Small intestine (tissue), 7 donors: Measurements from ENCODE around the gene PARD3B. TPM values are rescaled to one million over a fixed set of nuclear protein-coding genes. Genes with fewer than 3 reads are reported as not detected.
A peak's percentile ranks its signal among the peaks of the same experiment; 100 is the strongest.

Source experiments
- DNase-seq, 2 donors: peaks; one replicate each; pipeline versions ENCODE4 v3.0.0 to v3.0.0-alpha.2; 2013
- FAIRE-seq: peaks from 2 replicates; lab custom pipeline; 2012; peaks lifted over from hg19 to GRCh38; lab: Jason Lieb, UNC
- H3K27ac ChIP-seq, 3 donors: one replicate each; pipeline ENCODE4 v1.5.1; 2013; ENCODE audit warnings: low read length in 2 of 3, mild to moderate bottlenecking in 2 of 3, control low read depth in 1 of 3, inconsistent platforms in 1 of 3, low read depth in 1 of 3, moderate library complexity in 1 of 3
- H3K27me3 ChIP-seq, 3 donors: one replicate each; pipeline ENCODE4 v1.6.1; 2013; ENCODE audit warnings: low read length in 3 of 3, inconsistent platforms in 1 of 3; ENCODE audit not compliant: control insufficient read depth in 3 of 3, insufficient read depth in 3 of 3
- H3K36me3 ChIP-seq, 3 donors: one replicate each; pipeline ENCODE4 v1.6.1; 2013; ENCODE audit warnings: low read length in 3 of 3, inconsistent platforms in 1 of 3, low read depth in 1 of 3, mild to moderate bottlenecking in 1 of 3, moderate library complexity in 1 of 3; ENCODE audit not compliant: control insufficient read depth in 3 of 3, insufficient read depth in 2 of 3
- H3K4me1 ChIP-seq, 3 donors: one replicate each; pipeline ENCODE4 v1.6.1; 2013; ENCODE audit warnings: low read length in 2 of 3, inconsistent platforms in 1 of 3, low read depth in 1 of 3, mild to moderate bottlenecking in 1 of 3, moderate library complexity in 1 of 3; ENCODE audit not compliant: control insufficient read depth in 3 of 3, insufficient read depth in 2 of 3
- H3K4me3 ChIP-seq, 3 donors: one replicate each; pipeline ENCODE4 v1.5.1; 2013; ENCODE audit warnings: low read length in 3 of 3, control low read depth in 1 of 3, inconsistent platforms in 1 of 3, low read depth in 1 of 3, mild to moderate bottlenecking in 1 of 3, moderate library complexity in 1 of 3
- H3K9me3 ChIP-seq, 2 donors: one replicate each; pipeline ENCODE4 v1.6.1; 2013; ENCODE audit warnings: low read depth in 1 of 2, low read length in 1 of 2; ENCODE audit not compliant: control insufficient read depth in 2 of 2, insufficient read depth in 1 of 2
- WGBS, 3 donors: extraction: QIAGEN DNeasy Blood & Tissue Kit; methylation state at CpG; one replicate each; pipeline ENCODE4 v1.1.7; 2013; 5-methylcytosine and 5-hydroxymethylcytosine counted together
- polyA plus RNA-seq, 4 donors: library from polyadenylated mRNA; stranded (reverse) in 3 of 4; unstranded in 1 of 4; fragments of 200-250 nt in 3 of 4; fragments of 120-200 nt in 1 of 4; gene quantifications; one replicate each; pipeline versions ENCODE4 v1.2.1 to v1.2.3, GENCODE V29; 2013
- donor health status: healthy with polysubstance abuse.
- donor health status: control.
- donor health status: control.
- donor health status: Bipolar disorder and iron deficiency.
- donor health status: healthy.

Gene PARD3B
- polyA plus RNA-seq, 4 donors, result 2.8 to 10.7 (median 3.6) TPM

DNA sequence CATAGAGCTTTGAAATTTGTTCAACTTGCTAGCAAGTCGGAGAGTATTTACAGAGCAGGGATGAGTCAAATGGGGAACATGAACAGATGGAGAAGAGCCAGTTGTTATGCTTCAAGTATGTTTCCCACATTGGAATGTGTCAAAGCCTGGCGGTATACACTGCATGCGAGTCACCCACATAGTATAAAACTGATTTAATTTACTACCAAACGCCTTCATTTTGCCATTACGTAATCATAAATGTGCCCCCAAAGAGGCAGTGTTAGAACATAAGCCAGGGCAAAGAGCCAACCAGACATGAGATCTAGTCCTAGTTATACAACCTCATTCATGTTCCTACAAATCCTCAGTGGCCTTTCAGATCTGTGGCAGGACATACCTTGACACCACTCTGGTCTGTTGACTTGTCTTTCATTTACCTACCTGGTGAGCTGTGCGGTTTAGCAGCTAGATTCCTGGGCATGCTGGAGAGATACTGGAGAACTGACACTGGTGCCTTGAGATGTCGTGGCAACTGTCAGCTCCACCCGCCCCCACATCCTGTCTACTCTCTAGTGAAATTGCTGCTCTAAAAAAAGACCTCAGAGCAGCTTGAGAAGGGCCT lies 1115.3 kb downstream of the PARD3B start:
- Histone ChIP-seq H3K27me3 (no peaks in the 10 kb centered on the region), H3K4me1 (no peaks in the 10 kb centered on the region), H3K36me3 (no peaks in the 10 kb centered on the region), H3K4me3 (no peak overlapping the region), H3K27ac (no peak overlapping the region), H3K9me3 (no peaks in the 10 kb centered on the region)
- no peak for FAIRE-seq
- 49 to 86% (median 74%) methylated on average over 8 of the region's 8 CpGs for WGBS, 3 donors
- peak in 1 of 2 donors; percentile 10 for DNase-seq

DNA sequence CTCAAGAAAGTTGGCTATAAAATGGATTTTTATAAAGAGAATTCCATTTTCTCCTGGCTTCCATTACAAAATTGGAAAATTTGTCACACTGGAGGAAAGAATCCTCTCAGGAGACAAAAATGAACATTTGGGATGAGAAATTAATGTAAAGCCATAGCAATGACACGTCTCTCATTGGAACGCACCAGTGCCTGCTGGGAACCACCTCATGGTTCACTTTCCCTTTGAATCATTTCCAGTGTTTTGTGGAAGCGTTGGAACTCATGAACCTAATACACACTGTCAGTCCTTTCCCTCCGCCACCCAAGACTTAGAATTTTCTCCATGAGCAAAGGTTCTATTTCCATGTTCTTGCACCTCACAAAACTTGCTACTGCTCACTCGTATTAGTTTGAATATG lies 1116.0 kb downstream of the PARD3B start:
- Histone ChIP-seq H3K36me3 (no peaks in the 10 kb centered on the region), H3K27ac (no peak overlapping the region), H3K27me3 (no peaks in the 10 kb centered on the region), H3K4me3 (no peak overlapping the region), H3K4me1 (no peaks in the 10 kb centered on the region), H3K9me3 (no peaks in the 10 kb centered on the region)
- DNase-seq, result no peak
- WGBS, 3 donors, result 90 to 92% (median 91%) methylated on average over 5 of the region's 5 CpGs
- no peak for FAIRE-seq

DNA sequence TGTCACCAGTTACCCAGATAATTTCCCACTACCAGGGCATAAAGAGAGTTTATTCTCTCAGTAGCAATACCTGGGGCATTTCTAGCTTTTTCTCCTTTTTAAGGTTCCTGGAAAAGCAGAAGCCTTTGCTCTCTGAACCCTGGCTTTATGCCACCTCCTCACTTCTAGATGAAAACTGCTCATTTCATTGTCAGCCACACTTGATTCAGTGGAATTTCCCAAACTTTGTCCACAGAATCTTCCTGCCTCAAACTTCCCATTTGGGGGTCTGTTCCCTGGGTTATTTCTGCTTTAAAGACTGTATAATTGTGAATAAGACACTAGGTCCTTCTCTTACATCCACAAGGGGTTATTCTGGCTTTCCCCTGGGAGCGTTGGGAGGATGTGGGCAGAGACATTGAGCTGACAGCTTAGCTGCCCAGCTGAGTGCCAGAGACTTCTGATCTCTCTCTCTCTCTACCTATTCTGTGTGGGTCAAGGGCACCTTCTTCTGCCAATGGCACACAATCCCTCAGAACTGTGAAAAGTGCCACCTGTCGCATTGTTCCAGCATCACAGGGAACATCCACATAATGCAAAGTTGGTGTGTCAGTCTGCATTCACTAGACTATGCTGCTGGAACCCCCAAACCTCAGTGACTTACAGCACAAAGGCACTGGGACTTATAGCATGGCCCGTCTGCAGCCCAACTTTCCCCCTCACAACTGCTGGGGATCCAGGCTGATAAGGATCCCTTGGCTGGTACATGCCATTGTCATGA lies 1117.1 kb downstream of the PARD3B start:
- Histone ChIP-seq H3K4me3 (no peak overlapping the region), H3K27ac (no peak overlapping the region), H3K27me3 (no peaks in the 10 kb centered on the region), H3K36me3 (no peaks in the 10 kb centered on the region), H3K4me1 (no peaks in the 10 kb centered on the region), H3K9me3 (no peaks in the 10 kb centered on the region)
- whole genome bisulfite sequencing, 3 donors, result 78 to 93% (median 85%) methylated on average over 3 of the region's 3 CpGs
- no peak for DNase-seq
- no peak for FAIRE-seq

DNA sequence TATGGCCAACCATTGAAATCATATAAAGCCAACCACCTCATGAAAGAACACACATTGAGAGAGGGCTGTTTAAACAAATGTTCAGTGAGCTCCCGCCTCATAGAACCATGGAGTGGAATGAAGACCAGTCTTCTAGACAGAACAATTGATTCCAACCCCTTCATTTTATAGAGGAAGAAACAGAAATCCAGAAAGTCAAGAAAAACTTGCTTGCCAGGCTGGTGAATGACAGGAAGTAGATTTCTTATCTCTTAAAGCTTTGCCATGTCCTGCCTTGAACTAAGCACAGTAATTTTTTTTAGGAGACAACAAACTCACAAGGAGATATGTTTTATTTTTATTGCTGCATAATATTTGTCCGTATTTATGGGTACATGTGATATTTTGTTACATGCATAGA lies 1120.5 kb downstream of the PARD3B start:
- H3K36me3 ChIP-seq, result no peaks in the 10 kb centered on the region
- H3K4me3 ChIP-seq, result no peak overlapping the region
- FAIRE-seq (no peak), DNase-seq (no peak)
- WGBS, 3 donors, result 62 to 80% (median 65%) methylated on average over 2 of the region's 2 CpGs
- H3K9me3 ChIP-seq, result no peaks in the 10 kb centered on the region
- no peaks in the 10 kb centered on the region for H3K4me1 ChIP-seq
- H3K27me3 ChIP-seq, result no peaks in the 10 kb centered on the region
- no peak overlapping the region for H3K27ac ChIP-seq
